ENCODE measurements around the gene CYP2A6.

The CYP2A6 gene

GRCh38 chr19:40797963-40798682 is 52.1 kb downstream of the CYP2A6 start:
- intact Hi-C loops (cut with DNase I; ENCODE audit: low total_unique reads): no loop called here
- H3K4me1 ChIP-seq: peaks cover 0 to 50% (median 37%) of the 10 kb centered on the region in 4 donors
- peak; percentile 66 to 85 for DNase-seq
- H3K4me3 ChIP-seq: peak overlapping the region; percentile 91 to 97
- H3K36me3 ChIP-seq: peaks cover 7 to 30% (median 10%) of the 10 kb centered on the region in 3 donors
- no peaks in the 10 kb centered on the region for H3K27me3 ChIP-seq
- peak overlapping the region; percentile 97 for H3K27ac ChIP-seq
- H3K9me3 ChIP-seq: no peaks in the 10 kb centered on the region
- TF ChIP-seq CTCF (IDR thresholded peaks at IDR 0.05): peak; percentile 38 to 66

GRCh38 chr19:40797166-40797962 is 52.9 kb downstream of the CYP2A6 start:
- no peak for DNase-seq
- H3K27me3 ChIP-seq: no peaks in the 10 kb centered on the region
- H3K9me3 ChIP-seq: no peaks in the 10 kb centered on the region
- intact Hi-C loops (cut with DNase I; ENCODE audit: low total_unique reads): no loop called here
- no peak for TF ChIP-seq CTCF (IDR thresholded peaks at IDR 0.05)
- H3K4me3 ChIP-seq: no peak overlapping the region
- H3K4me1 ChIP-seq: peaks cover 0 to 50% (median 35%) of the 10 kb centered on the region in 4 donors
- peak overlapping the region; percentile 97 for H3K27ac ChIP-seq
- peaks cover 7 to 33% (median 10%) of the 10 kb centered on the region in 3 donors for H3K36me3 ChIP-seq
